NCI-H2196 treated with DMSO at 0.1 percent for 48 hours (cell line): Measurements from ENCODE around the gene ZMYM2.

Experiments
- DNase-seq: peaks from one replicate; lab custom pipeline; 2025; ENCODE audit not compliant: unreplicated experiment; lab: John Stamatoyannopoulos, UW

Gene ZMYM2

DNA sequence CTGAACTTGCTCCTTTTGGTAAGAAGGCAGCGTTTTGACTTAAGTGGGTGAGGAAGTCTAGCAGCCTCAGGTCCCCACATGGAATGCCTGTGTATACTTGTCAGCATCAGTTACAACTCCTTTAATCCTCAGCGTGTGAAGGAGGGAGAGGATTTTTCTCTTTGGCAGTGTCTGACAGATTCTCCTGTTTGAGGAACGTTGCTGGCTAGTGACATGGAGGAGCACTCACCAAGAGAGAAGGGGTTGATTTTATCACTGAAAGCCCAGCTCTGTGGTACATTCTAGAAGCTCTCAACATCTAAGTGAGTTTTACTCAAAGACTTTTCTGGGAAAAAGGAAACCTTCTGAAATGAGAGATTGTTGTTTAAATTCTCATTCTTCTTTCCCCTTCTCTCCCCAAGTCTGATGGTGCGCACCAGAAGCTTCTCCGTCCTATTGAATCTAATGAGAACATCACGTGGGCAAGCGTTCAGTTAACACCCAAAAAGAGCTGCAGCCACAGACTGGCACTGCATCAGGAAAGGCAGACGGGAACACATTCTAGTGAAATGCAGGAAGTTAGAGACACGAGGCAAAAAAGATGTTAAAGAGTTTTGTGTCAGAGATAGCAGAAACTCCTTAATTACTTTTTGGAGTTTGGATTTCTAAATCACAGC lies 144.1 kb downstream of the ZMYM2 start:
- no peak for DNase-seq

DNA sequence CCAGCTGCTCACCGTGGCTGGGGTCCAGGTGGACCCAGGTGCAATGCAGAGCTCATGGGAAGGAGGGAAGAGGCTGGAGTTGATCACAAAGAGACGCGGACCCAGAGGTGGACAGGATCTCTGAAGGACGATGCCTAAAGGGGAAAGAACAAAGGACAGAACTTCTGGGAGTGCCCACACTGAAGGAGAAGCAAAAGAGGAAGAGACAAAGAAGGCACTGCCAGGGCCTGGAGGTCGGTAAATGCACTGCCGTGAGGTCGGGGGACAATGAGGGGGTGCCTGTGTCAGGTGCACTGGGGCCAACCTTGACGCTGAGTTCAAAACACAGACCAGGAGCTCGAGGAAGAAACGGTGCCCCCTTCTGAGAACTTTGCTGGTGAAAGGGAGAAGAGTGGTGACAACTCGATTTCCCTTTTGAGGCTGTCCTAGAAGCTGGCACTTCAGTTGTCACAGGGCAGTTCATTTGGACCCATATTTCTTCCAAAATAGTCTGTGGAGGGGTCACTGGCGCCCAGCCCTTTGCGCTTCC lies 146.7 kb downstream of the ZMYM2 start:
- no peak for DNase-seq

DNA sequence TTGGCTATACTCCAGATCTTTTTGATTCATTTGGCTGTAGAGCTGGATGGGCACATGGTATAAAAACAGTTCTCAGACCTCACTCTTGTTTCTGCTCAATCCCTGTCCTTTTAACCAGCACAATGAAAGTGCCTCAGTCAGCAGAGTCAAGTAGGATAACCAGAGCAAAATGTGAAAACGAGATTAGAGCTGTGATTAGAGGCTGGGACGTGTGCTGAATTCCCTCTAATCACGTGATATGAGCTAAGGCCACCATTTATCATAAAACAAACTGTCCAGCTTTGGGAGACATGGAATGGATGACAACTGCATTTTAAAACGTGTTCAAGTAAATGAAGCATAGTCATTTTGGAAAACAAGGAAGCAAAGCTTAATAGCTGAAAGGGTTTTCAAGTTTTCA lies 148.2 kb downstream of the ZMYM2 start:
- DNase-seq, result no peak

DNA sequence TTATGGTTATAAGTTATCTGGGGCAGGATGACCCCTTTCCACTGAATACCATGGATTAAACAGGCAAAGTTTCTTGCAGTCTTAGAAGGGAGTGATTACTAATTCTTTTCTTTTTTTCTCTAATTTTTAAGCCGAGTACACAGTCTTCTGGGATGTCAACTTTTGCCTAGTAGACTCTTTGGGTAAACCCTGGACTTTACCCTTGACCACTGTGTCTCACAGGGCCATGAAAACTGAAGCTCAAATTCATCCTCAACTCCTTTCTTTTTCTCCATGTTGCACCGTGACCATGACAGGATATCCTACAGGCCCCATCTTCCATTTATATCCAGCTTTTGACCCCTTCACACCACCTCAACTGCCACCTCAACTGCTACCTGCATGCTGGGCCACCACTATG lies 150.5 kb downstream of the ZMYM2 start:
- DNase-seq, result no peak

DNA sequence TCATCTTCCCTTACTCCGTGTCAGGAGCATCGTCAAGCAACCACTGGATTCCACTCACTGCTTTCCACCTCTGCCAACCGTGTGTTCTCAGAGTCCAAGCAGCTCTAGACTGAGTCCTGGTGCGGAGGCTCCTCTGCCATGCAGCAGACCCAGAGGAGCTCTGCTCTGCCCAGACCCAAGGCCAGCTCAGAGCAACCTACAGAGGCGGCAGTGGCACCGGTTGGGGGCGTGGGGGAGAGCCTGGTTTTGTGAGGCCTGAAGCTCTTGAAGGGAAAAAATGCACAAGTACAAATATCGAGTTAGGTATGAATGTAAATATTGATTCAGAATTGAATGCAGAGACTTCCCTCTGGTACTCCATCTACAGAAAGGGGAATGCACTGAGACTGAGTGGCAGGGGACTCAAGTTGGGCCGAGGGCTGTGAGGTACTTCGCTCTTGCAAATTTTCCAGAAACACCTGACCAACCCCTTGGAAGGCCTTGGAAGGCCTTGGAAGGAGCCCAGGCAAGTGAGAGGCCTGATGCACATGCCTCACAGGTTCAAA lies 155.6 kb downstream of the ZMYM2 start:
- DNase-seq, result no peak

DNA sequence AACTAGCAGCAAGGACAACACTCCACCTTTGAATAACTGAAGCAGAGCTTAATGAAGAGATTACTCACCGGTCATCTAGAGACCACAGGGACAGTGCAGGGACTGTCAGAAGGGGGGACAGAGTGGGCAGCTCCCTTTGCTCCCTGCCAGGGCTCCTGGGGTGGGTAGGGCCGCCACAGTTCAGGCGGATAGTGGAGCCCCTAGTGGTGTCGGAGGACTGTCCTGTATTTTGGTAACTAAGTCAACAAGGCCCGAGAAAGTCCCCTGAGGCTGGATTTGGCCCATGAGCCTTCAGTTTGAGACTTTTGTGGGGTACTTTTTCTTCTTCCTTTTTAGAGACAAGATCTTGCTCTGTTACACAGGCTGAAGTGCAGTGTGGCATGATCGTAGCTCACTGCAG lies 157.7 kb downstream of the ZMYM2 start:
- no peak for DNase-seq

DNA sequence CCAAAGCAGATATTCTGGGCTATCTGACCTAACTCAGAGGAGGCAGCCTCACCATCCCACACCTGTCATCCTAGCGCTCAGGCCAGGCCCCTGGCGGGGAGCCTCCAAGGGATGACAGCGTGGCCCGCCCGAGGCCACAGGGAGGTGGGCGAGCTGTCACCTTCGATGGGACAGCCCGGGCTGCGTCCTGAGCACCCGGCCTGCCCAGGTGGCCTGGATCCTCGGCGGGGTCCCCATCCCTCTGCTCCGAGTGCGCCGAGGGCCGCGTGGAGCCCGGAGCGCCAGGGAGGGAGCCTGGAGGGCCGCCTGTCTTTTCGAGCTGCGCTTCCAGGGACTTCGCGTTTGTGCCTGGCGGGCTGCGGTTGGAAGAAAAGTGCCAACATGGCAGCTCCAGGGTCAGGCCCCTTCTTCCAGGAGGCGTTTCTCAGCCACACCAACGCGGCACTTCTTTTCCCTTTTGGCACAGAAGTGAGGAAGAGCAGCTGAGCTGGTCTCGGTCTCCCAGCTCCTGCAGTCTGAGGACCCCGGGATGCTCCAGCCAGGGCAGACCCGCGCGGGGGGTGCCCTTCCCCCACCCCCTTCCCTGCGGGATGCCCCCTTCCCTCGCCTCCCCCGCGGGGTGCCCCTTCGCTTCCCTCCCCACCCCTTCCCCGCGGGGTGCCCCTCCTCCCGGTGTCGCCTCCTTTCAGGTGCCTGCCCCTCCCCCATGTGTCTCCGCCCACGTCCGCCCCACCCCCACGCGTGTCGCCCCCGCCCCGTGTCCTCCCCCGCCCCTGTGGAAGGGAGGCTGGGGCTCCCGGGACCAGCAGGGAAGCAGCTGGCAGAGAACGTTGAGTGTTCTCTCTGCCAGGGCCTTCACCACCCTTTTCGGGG lies 160.0 kb downstream of the ZMYM2 start:
- no peak for DNase-seq

DNA sequence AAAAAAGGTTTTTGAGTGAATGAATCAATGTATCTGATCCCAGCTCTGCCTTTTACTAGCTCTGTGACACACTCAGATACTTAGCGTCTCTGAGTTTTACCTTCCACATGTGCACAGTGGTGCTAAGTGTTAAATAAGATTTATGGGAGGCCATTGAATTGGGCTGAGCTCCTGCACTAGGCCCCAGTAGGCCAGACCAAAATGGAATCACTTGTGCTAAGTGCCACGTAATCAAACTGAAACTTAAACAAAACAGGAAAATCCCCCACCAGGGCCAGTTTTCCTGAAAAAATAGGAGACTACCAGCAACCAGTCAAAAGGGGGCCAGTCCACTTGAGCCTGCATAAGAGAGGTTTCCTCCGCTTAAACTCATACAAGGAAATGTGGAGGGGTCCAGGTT lies 161.4 kb downstream of the ZMYM2 start:
- no peak for DNase-seq

DNA sequence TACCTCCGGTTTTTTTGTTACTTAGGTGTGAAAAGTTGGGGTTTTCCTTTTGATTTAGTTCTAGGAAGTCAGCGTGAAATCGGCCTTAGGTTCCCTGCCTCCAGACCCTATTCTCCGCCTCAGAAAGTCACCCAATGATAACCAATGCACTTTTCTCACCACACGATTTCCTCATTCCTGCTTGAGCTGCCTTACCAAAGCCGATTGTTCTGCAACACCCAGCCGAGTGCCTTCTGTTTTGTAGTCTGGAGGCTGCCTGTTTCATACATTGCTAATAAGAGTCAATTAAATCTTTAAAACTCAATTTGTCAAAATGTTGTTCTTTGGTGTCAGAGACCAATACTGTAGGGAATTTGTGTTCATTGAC lies 162.6 kb downstream of the ZMYM2 start:
- DNase-seq, result no peak

DNA sequence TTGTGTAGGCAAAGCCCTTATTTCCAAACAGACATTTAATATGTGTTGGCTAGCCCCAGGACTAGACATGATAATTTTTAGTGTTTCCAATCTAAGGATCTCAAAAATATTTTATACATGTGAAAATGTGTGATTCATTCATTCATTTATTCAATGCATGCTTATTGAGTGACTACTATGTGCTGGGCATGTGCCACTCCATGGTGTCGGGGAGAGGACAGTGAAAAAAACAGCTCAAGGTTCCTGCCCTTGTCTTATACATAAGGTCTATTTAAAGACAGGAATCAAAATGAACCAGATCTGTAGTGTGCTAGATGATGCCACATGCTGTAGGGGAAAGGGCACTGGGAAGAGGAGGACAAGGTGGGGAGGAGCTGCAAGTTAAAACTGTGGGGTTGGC lies 165.8 kb downstream of the ZMYM2 start:
- DNase-seq, result no peak

DNA sequence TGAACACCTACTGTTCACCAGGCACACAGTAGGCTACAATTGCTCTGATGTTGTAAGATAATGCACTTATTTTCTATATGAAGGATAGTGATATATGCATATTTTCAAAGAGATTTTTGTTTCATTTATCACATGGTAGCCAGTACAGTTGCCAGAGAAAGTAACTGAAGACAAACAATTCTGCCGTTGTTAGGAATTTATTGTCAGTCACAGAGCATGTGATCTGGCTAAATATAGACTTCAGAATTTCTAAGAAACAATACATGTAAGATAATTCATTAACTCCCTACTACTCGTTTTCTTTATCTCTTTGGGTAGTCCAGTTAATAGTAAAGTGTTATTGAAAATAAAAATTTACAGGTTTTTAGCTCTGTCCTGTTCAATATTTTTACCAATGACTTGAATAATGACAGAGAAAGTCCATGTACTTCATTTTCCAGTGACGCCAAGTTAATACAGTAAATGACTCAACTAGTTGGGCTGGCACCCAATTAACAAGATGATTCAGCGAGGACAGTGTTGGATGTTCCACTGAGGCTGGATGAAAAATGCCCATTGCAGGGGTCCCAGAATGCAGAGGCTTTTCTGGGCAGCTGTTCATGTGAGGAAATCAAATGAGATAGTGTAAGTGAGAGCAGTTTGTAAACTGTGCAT lies 166.7 kb downstream of the ZMYM2 start:
- no peak for DNase-seq

DNA sequence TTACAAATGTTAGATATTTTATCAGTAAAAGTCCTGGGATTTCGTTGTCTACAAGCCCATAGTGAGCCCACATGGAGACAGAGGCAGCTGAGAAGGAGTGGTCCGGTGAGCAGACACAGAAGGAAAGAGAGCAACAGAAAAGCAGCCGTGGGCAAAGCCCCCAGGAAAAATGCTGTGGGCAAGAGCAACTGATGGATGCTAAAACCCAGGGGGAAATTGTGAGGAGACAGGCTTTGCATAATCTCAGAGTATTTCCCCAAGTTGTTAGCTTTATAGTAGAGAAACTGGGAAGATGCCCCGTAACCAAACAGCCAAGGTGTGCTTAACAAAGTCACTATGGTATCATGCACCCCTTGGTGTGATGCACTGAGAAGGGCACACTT lies 167.2 kb downstream of the ZMYM2 start:
- DNase-seq, result no peak

DNA sequence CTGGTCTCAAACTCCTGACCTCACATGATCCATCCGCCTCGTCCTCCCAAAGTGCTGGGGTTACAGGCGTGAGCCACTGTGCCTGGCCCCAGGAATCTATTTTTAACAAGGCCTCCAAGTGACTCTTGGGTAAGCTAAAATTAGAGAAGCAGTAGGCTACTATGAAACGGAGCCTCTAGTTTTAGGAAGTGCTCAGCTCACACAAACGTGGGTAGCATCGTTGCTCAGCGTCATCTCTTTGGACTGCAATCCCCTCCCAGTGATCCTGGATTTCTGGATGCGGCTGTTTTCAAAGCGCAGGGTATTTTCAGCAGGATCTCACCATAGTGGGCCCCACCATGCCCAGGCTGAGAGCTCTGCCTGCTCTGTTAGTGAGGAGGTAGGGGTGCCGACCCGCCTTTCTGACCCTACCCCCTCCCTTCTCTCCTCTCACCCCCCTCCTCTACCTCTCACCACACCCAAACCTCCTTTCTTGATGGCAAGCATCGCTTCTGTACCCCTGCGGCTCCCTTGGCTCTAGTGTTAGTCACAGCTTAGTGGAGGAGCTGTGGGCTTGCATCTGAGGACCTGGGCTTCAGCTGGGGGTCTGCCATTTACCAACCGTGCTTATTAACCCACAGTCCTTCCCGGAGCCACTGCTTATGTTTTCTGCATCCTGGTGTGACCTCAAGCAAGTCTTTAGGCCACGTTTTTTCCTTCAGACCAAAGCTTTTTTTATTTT lies 168.2 kb downstream of the ZMYM2 start:
- no peak for DNase-seq

DNA sequence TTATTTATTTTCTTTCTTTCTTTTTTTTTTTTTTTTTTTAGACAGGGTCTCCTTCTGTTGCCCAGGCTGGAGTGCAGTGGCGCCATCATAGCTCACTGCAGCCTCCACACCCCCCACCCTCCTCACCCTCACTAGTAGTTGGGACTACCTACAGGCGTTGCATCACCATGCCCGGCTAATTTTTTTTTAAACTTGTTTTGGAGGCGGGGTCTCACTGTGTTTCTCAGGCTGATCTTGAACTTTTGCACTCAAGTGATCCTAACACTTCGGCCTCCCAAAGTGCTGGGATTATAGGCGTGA lies 168.7 kb downstream of the ZMYM2 start:
- DNase-seq, result no peak

DNA sequence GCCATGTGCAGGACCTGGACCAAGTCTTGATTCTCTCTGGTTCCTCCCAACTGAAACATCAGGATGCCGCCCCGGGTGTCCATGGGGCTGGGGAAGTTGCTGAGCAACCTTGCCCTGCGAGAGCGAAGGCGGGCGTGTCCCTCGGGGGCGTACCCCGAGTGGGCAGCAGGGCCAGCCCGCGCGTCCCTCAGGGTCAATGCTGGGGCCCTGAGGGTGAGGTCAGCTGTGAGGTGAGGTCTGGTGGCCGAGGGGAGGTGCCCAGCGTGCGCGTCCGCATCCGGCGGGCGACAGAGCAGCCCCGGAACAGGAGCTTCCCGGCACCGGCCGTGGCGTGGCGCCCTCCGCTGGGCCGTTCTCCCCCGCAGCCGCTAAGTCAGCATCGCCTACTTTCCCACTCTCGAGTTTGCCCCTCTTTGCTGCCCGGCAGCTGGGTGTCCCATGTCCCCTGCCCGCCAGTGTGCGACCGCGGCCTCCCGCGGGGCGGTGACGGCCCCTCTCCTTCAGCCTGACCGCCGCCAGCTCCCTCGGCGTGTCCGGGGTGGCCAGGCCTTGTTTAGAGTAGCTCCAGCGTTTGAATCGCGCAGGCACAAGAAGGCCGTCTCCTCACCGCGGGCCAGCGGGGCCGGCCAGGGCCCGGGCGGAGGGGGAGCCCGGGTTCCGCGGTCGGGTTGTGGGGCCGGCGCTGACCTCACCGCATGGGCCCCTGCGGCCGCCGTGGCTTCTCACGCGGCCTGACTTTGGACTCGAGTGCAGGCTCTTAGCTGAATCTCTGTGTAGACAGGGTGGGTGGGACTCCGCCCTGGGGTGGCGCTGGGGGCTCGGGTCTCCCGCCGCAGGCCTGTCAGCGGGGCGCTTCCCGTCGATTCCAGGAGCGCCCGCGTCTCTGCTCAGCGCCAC lies 169.3 kb downstream of the ZMYM2 start:
- DNase-seq, result no peak

DNA sequence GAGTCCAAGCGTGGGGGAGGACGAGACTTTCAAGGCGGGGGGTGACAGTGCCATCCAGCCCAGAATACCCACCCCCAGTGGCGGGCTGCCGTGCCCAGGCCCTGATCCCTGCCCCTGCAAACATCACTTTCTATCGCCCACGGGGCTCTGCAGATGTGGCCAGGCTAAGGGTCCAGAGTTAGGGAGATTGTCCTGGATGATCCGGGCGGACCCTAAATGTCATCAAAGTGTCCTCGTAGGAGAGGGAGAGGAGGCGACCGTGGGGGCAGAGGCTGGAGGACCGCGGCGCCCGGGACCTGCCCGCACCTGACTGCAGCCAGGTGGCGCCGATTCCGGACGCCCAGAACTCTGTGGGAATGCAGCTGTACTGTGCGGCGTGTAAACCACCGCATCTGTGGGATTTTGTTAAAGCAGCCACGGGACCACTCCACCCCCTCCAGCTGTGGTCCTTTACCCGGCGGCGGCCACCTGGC lies 170.0 kb downstream of the ZMYM2 start:
- no peak for DNase-seq

DNA sequence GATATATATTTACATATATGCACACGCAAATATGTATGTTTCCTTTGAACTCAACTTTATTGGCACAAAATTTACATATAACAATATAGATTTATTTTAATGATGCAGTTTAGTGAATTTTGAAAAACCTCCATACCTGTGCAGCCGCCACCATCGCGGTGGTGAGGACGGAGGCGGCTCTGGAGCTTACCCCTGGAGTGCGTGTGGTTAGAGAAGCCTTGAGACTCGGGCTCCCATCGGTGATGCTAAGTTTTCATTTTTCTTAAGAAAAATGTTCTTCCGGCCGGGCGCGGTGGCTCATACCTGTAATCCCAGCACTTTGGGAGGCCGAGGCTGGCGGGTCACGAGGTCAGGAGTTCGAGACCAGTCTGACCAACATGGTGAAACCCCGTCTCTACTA lies 170.5 kb downstream of the ZMYM2 start:
- DNase-seq, result no peak

DNA sequence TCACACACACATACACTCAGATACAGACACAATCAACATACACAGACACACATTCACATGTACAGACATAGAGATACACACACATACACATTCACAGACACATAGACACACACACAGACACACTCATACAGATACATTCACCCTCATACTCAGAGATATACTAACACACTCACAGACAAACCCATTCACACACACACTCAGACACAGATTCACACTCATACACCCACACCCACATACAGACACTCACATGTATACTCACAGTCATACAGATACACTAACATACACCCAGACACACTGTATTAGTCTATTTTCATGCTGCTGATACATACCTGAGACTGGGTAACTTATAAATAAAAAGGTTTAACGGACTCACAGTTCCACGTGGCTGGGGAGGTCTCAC lies 171.5 kb downstream of the ZMYM2 start:
- DNase-seq, result no peak

DNA sequence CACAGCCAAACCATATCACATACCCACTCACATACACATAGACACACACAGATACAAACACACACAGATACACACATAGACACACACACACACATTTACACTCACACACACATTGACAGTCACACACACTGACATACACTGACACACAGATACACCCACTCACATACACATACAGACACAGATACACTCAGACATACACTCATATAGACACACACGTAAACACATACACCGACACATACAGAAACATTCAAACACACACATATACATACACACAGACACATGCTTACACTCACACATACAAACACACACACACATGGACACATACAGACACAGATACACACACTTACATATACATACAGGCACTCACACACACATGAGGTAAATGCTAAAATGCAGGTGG lies 172.1 kb downstream of the ZMYM2 start:
- no peak for DNase-seq
